ENCODE measurements around the gene ZMYM5. TPM values are rescaled to one million over a fixed set of nuclear protein-coding genes. Genes with fewer than 3 reads are reported as not detected.
"Not testable (repeated sequence)": the region's sequence is repeated elsewhere in the genome, so short reads cannot be mapped to it uniquely, and the experiment has no call there.

ZMYM5 gene
- total RNA-seq, 1 experiment from 2014 or later = 7.5 TPM

- Histone ChIP-seq H3K4me2 (ENCODE audit: low read length) (no peak overlapping the region), H3K4me1 (ENCODE audit: insufficient read depth, low read length) (peaks cover 4% of the 10 kb centered on the region), H3K27ac (ENCODE audit: low read length) (no peak overlapping the region), H4K20me1 (ENCODE audit: low read length) (no peaks in the 10 kb centered on the region), H3K27me3 (ENCODE audit: low read length) (no peaks in the 10 kb centered on the region), H2AFZ (ENCODE audit: low read length) (no peak overlapping the region), H3K9me3 (ENCODE audit: low read length) (no peaks in the 10 kb centered on the region), H3F3A (ENCODE audit: low read length, unreplicated experiment) (no peaks in the 10 kb centered on the region), H3K79me2 (ENCODE audit: low read length) (no peaks in the 10 kb centered on the region), H3K9ac (ENCODE audit: low read length) (no peak overlapping the region), H3K9me2 (replicated peaks; ENCODE audit: low read length) (no peaks in the 10 kb centered on the region), H3K36me3 (ENCODE audit: low read depth, low read length) (peaks cover 8% of the 10 kb centered on the region), H3K4me3 (ENCODE audit: low read length) (no peak overlapping the region)
- DNase-seq (no peak), ATAC-seq (no peak)
- POLR2A ChIA-PET (ENCODE audit: unreplicated experiment) = no interaction called here
- CTCF ChIA-PET = no interaction called here
- no TSS peak for BruUV-seq (replicated peaks)
- intact Hi-C loops (cut with micrococcal nuclease) = no loop called here
- TF ChIP-seq CTCF (conservative IDR thresholded peaks at IDR 0.05; ENCODE audit: low read depth, low read length) = no peak
- TF ChIP-seq EZH2 (IDR thresholded peaks at IDR 0.05; ENCODE audit: low read length, unreplicated experiment) = no peak
- no peak for TF ChIP-seq EZH2phosphoT487 (IDR thresholded peaks at IDR 0.05; ENCODE audit: borderline replicate concordance, low read length)
Measured at GRCh38 chr13:19817510-19818158, 45.8 kb downstream of the ZMYM5 start.

GRCh38 chr13:19817106-19817505 lies 46.3 kb downstream of the ZMYM5 start:
- POLR2A ChIA-PET (ENCODE audit: unreplicated experiment) = no interaction called here

GRCh38 chr13:19815842-19816241 lies 47.6 kb downstream of the ZMYM5 start:
- H3K9me3 ChIP-seq (ENCODE audit: low read length); CTCF ChIA-PET: not testable (repeated sequence)

More at GRCh38 chr13:19817106-19817505, 46.3 kb downstream of the ZMYM5 start:
- Histone ChIP-seq H3K9me3 (ENCODE audit: low read length) (no peaks in the 10 kb centered on the region), H3K36me3 (ENCODE audit: low read depth, low read length) (peaks cover 8% of the 10 kb centered on the region), H2AFZ (ENCODE audit: low read length) (no peak overlapping the region), H3K27ac (ENCODE audit: low read length) (no peak overlapping the region), H3K79me2 (ENCODE audit: low read length) (no peaks in the 10 kb centered on the region), H4K20me1 (ENCODE audit: low read length) (no peaks in the 10 kb centered on the region), H3K4me2 (ENCODE audit: low read length) (no peak overlapping the region), H3K4me1 (ENCODE audit: insufficient read depth, low read length) (peaks cover 4% of the 10 kb centered on the region), H3K27me3 (ENCODE audit: low read length) (no peaks in the 10 kb centered on the region), H3K9ac (ENCODE audit: low read length) (no peak overlapping the region), H3K9me2 (replicated peaks; ENCODE audit: low read length) (no peaks in the 10 kb centered on the region), H3K4me3 (ENCODE audit: low read length) (no peak overlapping the region), H3F3A (ENCODE audit: low read length, unreplicated experiment) (no peaks in the 10 kb centered on the region)
- CTCF ChIA-PET = no interaction called here
- intact Hi-C loops (cut with micrococcal nuclease) = no loop called here
- TF ChIP-seq CTCF (conservative IDR thresholded peaks at IDR 0.05; ENCODE audit: low read depth, low read length) = no peak
- no peak for TF ChIP-seq EZH2 (IDR thresholded peaks at IDR 0.05; ENCODE audit: low read length, unreplicated experiment)
- no peak for TF ChIP-seq EZH2phosphoT487 (IDR thresholded peaks at IDR 0.05; ENCODE audit: borderline replicate concordance, low read length)
- no TSS peak for BruUV-seq (replicated peaks)
- no peak for ATAC-seq
- no peak for DNase-seq

More at GRCh38 chr13:19815842-19816241, 47.6 kb downstream of the ZMYM5 start:
- H3K36me3 ChIP-seq (ENCODE audit: low read depth, low read length); H2AFZ ChIP-seq (ENCODE audit: low read length); BruUV-seq (replicated peaks); POLR2A ChIA-PET (ENCODE audit: unreplicated experiment); H3K4me2 ChIP-seq (ENCODE audit: low read length); H3K9me2 ChIP-seq (replicated peaks; ENCODE audit: low read length); H3K79me2 ChIP-seq (ENCODE audit: low read length); H3F3A ChIP-seq (ENCODE audit: low read length, unreplicated experiment); H3K4me3 ChIP-seq (ENCODE audit: low read length); ATAC-seq; H4K20me1 ChIP-seq (ENCODE audit: low read length); DNase-seq; H3K4me1 ChIP-seq (ENCODE audit: insufficient read depth, low read length); intact Hi-C loops (cut with micrococcal nuclease); H3K9ac ChIP-seq (ENCODE audit: low read length); H3K27ac ChIP-seq (ENCODE audit: low read length); H3K27me3 ChIP-seq (ENCODE audit: low read length): not testable (repeated sequence)
